H9 (cell line): ENCODE data around the gene FEZF1. TPM values are rescaled to one million over a fixed set of nuclear protein-coding genes. Genes with fewer than 3 reads are reported as not detected.

ENCODE experiments used
- DNase-seq: peaks from one replicate; pipeline ENCODE4 v3.0.0-alpha.2; 2017
- H2AFZ ChIP-seq: one replicate; pipeline ENCODE4 v1.6.1; 2013; ENCODE audit warnings: mild to moderate bottlenecking, low read length, control low read depth, moderate library complexity
- H2AK5ac ChIP-seq: 2 replicates; pipeline ENCODE4 v1.6.1; 2013; ENCODE audit warnings: low read length, control low read depth, mixed read lengths; ENCODE audit not compliant: insufficient read length
- H2BK120ac ChIP-seq: one replicate; pipeline ENCODE4 v1.6.1; 2013; ENCODE audit warnings: low read depth, mild to moderate bottlenecking, low read length, control low read depth, inconsistent platforms; ENCODE audit not compliant: poor library complexity, severe bottlenecking
- H2BK12ac ChIP-seq: 2 replicates; pipeline ENCODE4 v1.6.1; 2013; ENCODE audit warnings: low read length, control low read depth, mixed read lengths, low read depth; ENCODE audit not compliant: insufficient read length
- H2BK15ac ChIP-seq: 2 replicates; pipeline ENCODE4 v1.6.1; 2013; ENCODE audit warnings: low read depth, low read length, control low read depth
- H2BK20ac ChIP-seq: one replicate; pipeline ENCODE4 v1.6.1; 2013; ENCODE audit warnings: low read depth, mild to moderate bottlenecking, low read length, control low read depth, inconsistent platforms; ENCODE audit not compliant: poor library complexity, severe bottlenecking
- H2BK5ac ChIP-seq: 2 replicates; pipeline ENCODE4 v1.6.1; 2013; ENCODE audit warnings: low read length, control low read depth, mixed read lengths; ENCODE audit not compliant: insufficient read length
- H3K14ac ChIP-seq: 2 replicates; pipeline ENCODE4 v1.6.1; 2013; ENCODE audit warnings: low read length, control low read depth; ENCODE audit not compliant: insufficient read depth
- H3K18ac ChIP-seq: 2 replicates; pipeline ENCODE4 v1.6.1; 2013; ENCODE audit warnings: low read depth, mild to moderate bottlenecking, mixed read lengths, low read length, control low read depth; ENCODE audit not compliant: insufficient read length
- H3K23ac ChIP-seq: 2 replicates; pipeline ENCODE4 v1.6.1; 2013; ENCODE audit warnings: low read length, control low read depth, mixed read lengths, low read depth; ENCODE audit not compliant: insufficient read length
- H3K23me2 ChIP-seq: 2 replicates; pipeline ENCODE4 v1.6.1; 2013; ENCODE audit warnings: low read depth, mild to moderate bottlenecking, mixed read lengths, low read length, control low read depth; ENCODE audit not compliant: insufficient read length, poor library complexity, severe bottlenecking
- H3K27ac ChIP-seq: 2 replicates; pipeline ENCODE4 v1.5.1; 2013; ENCODE audit warnings: low read length, control low read depth, mixed read lengths, low read depth; ENCODE audit not compliant: insufficient read length
- H3K27me3 ChIP-seq: 2 replicates; pipeline ENCODE4 v1.6.1; 2013; ENCODE audit warnings: low read length, control low read depth, inconsistent platforms; ENCODE audit not compliant: insufficient read depth
- H3K4ac ChIP-seq: 2 replicates; pipeline ENCODE4 v1.6.1; 2013; ENCODE audit warnings: low read depth, mild to moderate bottlenecking, control low read depth, inconsistent platforms, low read length, moderate library complexity
- H3K4me1 ChIP-seq: 2 replicates; pipeline ENCODE4 v1.6.1; 2013; ENCODE audit warnings: low read length, control low read depth, inconsistent platforms; ENCODE audit not compliant: insufficient read depth
- H3K4me2 ChIP-seq: 2 replicates; pipeline ENCODE4 v1.6.1; 2013; ENCODE audit warnings: low read length, control low read depth, mixed read lengths; ENCODE audit not compliant: insufficient read length, insufficient read depth
- H3K56ac ChIP-seq: 2 replicates; pipeline ENCODE4 v1.6.1; 2013; ENCODE audit warnings: low read depth, mild to moderate bottlenecking, mixed read lengths, low read length, control low read depth; ENCODE audit not compliant: insufficient read length
- H3K79me1 ChIP-seq: 2 replicates; pipeline ENCODE4 v1.6.1; 2013; ENCODE audit warnings: low read depth, mild to moderate bottlenecking, moderate library complexity, low read length, control low read depth, inconsistent platforms; ENCODE audit not compliant: insufficient read depth, poor library complexity, severe bottlenecking
- H3K79me2 ChIP-seq: 2 replicates; pipeline ENCODE4 v1.6.1; 2013; ENCODE audit warnings: low read length, control low read depth, inconsistent platforms; ENCODE audit not compliant: insufficient read depth
- H3K9ac ChIP-seq: 2 replicates; pipeline ENCODE4 v1.6.1; 2013; ENCODE audit warnings: low read length, control low read depth, mixed read lengths; ENCODE audit not compliant: insufficient read length; ENCODE audit errors: extremely low read depth
- H3K9me3 ChIP-seq: one replicate; pipeline ENCODE4 v1.6.1; 2013; ENCODE audit warnings: low read depth, low read length, inconsistent platforms; ENCODE audit not compliant: control insufficient read depth
- H3T11ph ChIP-seq: one replicate; pipeline ENCODE4 v1.6.1; 2013; ENCODE audit warnings: mild to moderate bottlenecking, low read length, control low read depth, inconsistent platforms
- H4K20me1 ChIP-seq: one replicate; pipeline ENCODE4 v1.6.1; 2013; ENCODE audit not compliant: control insufficient read depth, insufficient read length, insufficient read depth
- H4K5ac ChIP-seq: 2 replicates; pipeline ENCODE4 v1.6.1; 2013; ENCODE audit warnings: low read depth, mild to moderate bottlenecking, mixed read lengths, low read length, control low read depth; ENCODE audit not compliant: insufficient read length
- H4K8ac ChIP-seq: replicated peaks from 2 replicates; pipeline ENCODE4 v1.6.1; 2013; ENCODE audit warnings: low read length, control low read depth, mixed read lengths, low read depth; ENCODE audit not compliant: insufficient read length
- H4K91ac ChIP-seq: 2 replicates; pipeline ENCODE4 v1.6.1; 2013; ENCODE audit warnings: low read depth, mild to moderate bottlenecking, moderate library complexity, mixed read lengths, low read length, control low read depth; ENCODE audit not compliant: insufficient read length
- H3K27ac Mint-ChIP-seq, 3 experiments: 2 replicates in 2 of 3; 3 replicates in 1 of 3; pipeline ENCODE4 v1.8.0; 2020 to 2021; ENCODE audit warnings: mixed read lengths in 3 of 3, mild to moderate bottlenecking in 1 of 3, moderate library complexity in 1 of 3
- H3K27me3 Mint-ChIP-seq: 2 replicates; pipeline ENCODE4 v1.8.0; 2021; ENCODE audit warnings: low read depth, mild to moderate bottlenecking, moderate library complexity, mixed read lengths
- H3K36me3 Mint-ChIP-seq, 3 experiments: 2 replicates in 2 of 3; 3 replicates in 1 of 3; pipeline ENCODE4 v1.8.0; 2020 to 2021; ENCODE audit warnings: low read depth in 3 of 3, mixed read lengths in 3 of 3; ENCODE audit not compliant: insufficient read depth in 1 of 3
- H3K4me1 Mint-ChIP-seq, 2 experiments: 2 replicates each; pipeline ENCODE4 v1.8.0; 2020; ENCODE audit warnings: mixed read lengths in 2 of 2
- H3K4me3 Mint-ChIP-seq, 2 experiments: 2 replicates in 1 of 2; 3 replicates in 1 of 2; pipeline ENCODE4 v1.8.0; 2020 to 2021; ENCODE audit warnings: mild to moderate bottlenecking in 2 of 2, mixed read lengths in 2 of 2, moderate library complexity in 1 of 2
- H3K9me3 Mint-ChIP-seq, 2 experiments: 2 replicates in 1 of 2; 3 replicates in 1 of 2; pipeline ENCODE4 v1.8.0; 2020; ENCODE audit warnings: mild to moderate bottlenecking in 2 of 2, mixed read lengths in 2 of 2, moderate library complexity in 1 of 2
- CTCF ChIP-seq: fragments of 200-600 bp; sonication (generic); conservative IDR thresholded peaks from 3 replicates; pipeline ENCODE4 v1.8.0; 2021; ENCODE audit warnings: antibody characterized with exemption, mild to moderate bottlenecking
- WGBS: extraction: QIAGEN DNeasy Blood & Tissue Kit; methylation state at CpG from one replicate; pipeline ENCODE4 v1.1.7; 2013; ENCODE audit warnings: missing lambda C conversion rate, low lambda C conversion rate, mixed read lengths; ENCODE audit not compliant: insufficient read length; ENCODE audit errors: extremely low coverage; 5-methylcytosine and 5-hydroxymethylcytosine counted together
- total RNA-seq: library from RNA; stranded (reverse); gene quantifications from 2 replicates; pipeline ENCODE4 v1.2.1, GENCODE V29; 2021

FEZF1 gene
- total RNA-seq, 1 experiment from 2014 or later, result 37.8 TPM

- peaks cover 26% of the 10 kb centered on the region; the same call in 1 of the 2 replicates for H3K27me3 ChIP-seq
- H3K4me2 ChIP-seq, result peak overlapping the region; percentile 68
- no peak overlapping the region for H2AFZ ChIP-seq
- no peak overlapping the region for H4K5ac ChIP-seq
- H4K20me1 ChIP-seq, result no peaks in the 10 kb centered on the region
- no peak overlapping the region for H3K23ac ChIP-seq
- peaks cover 9% of the 10 kb centered on the region; the same call in 1 of the 2 replicates for H3K4me1 ChIP-seq
- H3K9me3 ChIP-seq, result no peaks in the 10 kb centered on the region
- H2BK12ac ChIP-seq, result no peak overlapping the region
- Mint-ChIP-seq H3K9me3 (peaks cover 0 to 3% of the 10 kb centered on the region in 2 experiments; a peak in 1 of 5 replicates), H3K27ac (peak overlapping the region in 2 of 3 experiments; percentile 85 to 96; a peak in 2 of 7 replicates), H3K36me3 (peaks cover 0 to 28% (median 6%) of the 10 kb centered on the region in 3 experiments; a peak in 6 of 7 replicates), H3K4me3 (peak overlapping the region; percentile 52 to 81), H3K27me3 (peaks cover 98% of the 10 kb centered on the region), H3K4me1 (peaks cover 57 to 66% of the 10 kb centered on the region in 2 experiments)
- no peaks in the 10 kb centered on the region; the same call in 1 of the 2 replicates for H3K79me2 ChIP-seq
- whole genome bisulfite sequencing, result no CpG with 5 or more reads among the region's 34 CpGs
- H3K56ac ChIP-seq, result no peak overlapping the region
- no peak overlapping the region for H2BK120ac ChIP-seq
- H3K4ac ChIP-seq, result no peak overlapping the region
- peaks cover 36% of the 10 kb centered on the region for H3K23me2 ChIP-seq
- DNase-seq, result peak; percentile 52
- peak overlapping the region; percentile 45 for H3K9ac ChIP-seq
- H2BK15ac ChIP-seq, result peak overlapping the region; percentile 37; the same call in 1 of the 2 replicates
- H2BK20ac ChIP-seq, result no peak overlapping the region
- H3K18ac ChIP-seq, result no peak overlapping the region
- no peak for TF ChIP-seq CTCF
- no peak overlapping the region for H3T11ph ChIP-seq
- no peaks in the 10 kb centered on the region for H3K79me1 ChIP-seq
- no peak overlapping the region for H3K27ac ChIP-seq
- no peak overlapping the region for H2AK5ac ChIP-seq
- no peak overlapping the region for H3K14ac ChIP-seq
- no peak overlapping the region for H4K8ac ChIP-seq
- no peak overlapping the region for H4K91ac ChIP-seq
- no peak overlapping the region for H2BK5ac ChIP-seq
These were observed 7.3 kb upstream of the FEZF1 start for GRCh38 chr7:122311734-122312450.
